GM12801 (cell line): ENCODE results near the gene SENP1.

ENCODE experiments used
- CTCF ChIP-seq: IDR thresholded peaks from one replicate; pipeline ENCODE4 v1.5.1; 2011; ENCODE audit warnings: control low read depth; ENCODE audit not compliant: insufficient read length; ENCODE audit errors: extremely low read depth

The SENP1 gene

DNA sequence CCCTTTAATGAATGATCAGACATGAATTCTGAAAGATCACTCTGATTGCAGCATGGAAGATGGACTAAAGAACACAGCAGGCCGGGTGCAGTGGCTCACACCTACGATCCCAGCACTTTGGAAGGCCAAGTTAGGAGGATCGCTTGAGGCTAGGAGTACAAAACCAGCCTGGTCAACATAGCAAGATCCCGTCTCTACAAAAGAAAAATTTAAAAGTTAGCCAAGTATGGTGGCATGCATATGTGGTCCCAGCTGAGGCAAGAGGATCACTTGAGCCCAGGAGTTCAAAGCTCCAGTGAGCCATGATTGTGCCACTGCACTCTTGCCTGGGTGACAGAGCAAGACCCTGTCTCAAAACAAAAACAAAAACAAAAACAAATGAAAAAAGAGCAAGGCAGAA, 35.1 kb downstream of the SENP1 start:
- no peak for TF ChIP-seq CTCF

DNA sequence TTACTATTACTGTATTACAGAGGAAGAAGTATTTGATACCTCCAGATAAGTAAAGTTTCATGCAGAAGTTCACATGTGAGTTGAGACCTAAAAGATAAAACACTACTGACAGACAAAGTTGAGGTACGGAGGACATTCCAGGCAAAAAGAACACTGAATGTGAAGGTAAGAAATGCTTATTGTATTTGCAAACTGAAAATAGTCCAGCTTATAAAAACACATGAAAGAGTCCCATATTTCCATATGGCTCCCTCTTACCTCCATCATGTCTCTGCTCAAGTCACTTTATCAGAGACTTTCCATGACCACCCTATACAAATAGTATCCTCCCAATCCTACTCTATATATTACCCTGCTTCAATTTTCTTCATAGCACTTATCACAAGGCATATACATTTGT, 35.8 kb downstream of the SENP1 start:
- no peak for TF ChIP-seq CTCF

DNA sequence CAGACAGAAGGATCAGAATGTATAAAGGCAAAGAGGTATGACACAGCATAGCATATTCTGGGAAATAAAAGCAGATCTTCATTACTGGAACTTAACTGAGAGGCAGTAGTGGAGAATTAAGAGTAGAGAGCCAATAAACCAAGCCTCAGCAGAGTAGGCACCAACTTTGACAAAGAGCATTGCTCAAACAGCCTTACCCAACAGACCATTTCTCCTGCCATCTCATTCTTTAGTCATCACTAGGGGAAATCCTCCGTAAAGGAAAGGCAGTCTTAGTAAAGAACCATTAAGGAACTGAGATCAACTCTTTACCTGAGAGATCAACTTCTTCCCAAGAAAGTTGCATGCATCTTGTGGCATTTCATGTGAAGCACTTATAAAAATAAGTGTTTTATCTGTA, 36.6 kb downstream of the SENP1 start:
- no peak for TF ChIP-seq CTCF

GRCh38 chr12:48068457-48068856, 37.4 kb downstream of the SENP1 start:
- no peak for TF ChIP-seq CTCF

DNA sequence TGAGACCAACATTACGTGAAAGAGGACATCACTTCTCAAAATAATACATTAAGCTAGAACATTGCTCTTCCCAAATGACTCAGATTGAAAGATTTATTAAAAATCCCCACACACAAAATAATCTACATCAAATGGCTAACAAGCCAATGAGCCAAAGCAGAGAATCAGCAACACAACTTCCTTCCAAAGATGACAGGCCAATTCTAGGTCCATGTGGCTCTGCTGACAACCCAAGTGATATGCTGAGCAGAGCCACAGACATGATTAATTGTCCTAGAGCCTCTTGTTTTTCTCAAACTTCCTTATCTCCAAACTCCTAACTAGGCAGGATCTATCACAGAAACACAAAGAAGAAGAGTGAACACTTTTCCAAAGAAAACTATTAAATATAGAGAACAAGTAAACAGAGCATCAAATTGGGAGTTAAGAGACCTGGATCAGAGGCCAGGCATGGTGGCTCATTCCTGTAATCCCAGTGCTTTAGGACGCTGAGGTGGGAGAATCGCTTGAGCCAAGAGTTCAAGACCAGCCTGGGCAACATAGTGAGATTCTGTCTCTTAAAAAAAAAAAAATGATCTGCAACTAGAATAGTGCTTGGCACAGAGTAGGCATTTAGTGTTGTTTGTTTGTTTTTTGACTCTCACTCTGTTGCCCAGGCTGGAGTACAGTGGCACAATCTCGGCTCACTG, 38.5 kb downstream of the SENP1 start:
- TF ChIP-seq CTCF = no peak

DNA sequence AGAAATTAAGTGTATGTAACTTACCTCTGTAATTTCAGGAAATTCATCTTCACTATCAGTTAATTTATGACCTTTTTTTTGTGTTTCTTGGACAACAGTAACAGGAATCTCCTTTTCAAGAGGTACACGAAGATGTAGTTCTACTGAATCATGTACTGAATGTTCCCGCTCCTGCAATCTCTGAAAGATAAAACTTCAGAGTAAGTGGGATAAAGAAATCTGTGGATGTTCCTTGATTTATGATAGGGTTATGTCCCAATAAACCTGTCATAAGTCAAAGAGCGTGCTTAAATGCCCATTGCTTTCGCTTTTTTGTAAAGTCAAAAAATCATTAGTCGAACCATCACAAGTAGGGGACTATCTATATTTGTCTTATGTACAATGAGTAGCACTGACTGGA, 40.8 kb downstream of the SENP1 start:
- no peak for TF ChIP-seq CTCF

GRCh38 chr12:48063530-48063929, 42.3 kb downstream of the SENP1 start:
- TF ChIP-seq CTCF = no peak
